Esophagus muscularis mucosa (tissue), 4 donors: ENCODE results near the gene TRPT1.

Experiments
- EP300 ChIP-seq: sonication (generic); formaldehyde crosslinking; IDR thresholded peaks from one replicate; pipeline ENCODE4 v1.6.1; 2017; ENCODE audit warnings: antibody characterized with exemption
- POLR2A ChIP-seq: fragments of 450-650 bp; IDR thresholded peaks from one replicate; pipeline ENCODE4 v1.6.1; 2017; ENCODE audit warnings: antibody characterized with exemption, moderate library complexity, mild to moderate bottlenecking, low read depth
- POLR2AphosphoS5 ChIP-seq, 2 donors: sonication (generic); formaldehyde crosslinking; IDR thresholded peaks; one replicate each; pipeline ENCODE4 v1.6.1; 2017; ENCODE audit warnings: antibody characterized with exemption in 2 of 2
- TF ChIP-seq, protein P1 (sequence below), 3 experiments: fragments of 200-600 bp in 2 of 3; fragments of 450-650 bp in 1 of 3; sonication (generic) in 2 of 3; IDR thresholded peaks; one replicate each; pipeline ENCODE4 v1.5.1; 2017 to 2019; ENCODE audit warnings: antibody characterized with exemption in 3 of 3, mild to moderate bottlenecking in 2 of 3, moderate library complexity in 1 of 3

DNA sequence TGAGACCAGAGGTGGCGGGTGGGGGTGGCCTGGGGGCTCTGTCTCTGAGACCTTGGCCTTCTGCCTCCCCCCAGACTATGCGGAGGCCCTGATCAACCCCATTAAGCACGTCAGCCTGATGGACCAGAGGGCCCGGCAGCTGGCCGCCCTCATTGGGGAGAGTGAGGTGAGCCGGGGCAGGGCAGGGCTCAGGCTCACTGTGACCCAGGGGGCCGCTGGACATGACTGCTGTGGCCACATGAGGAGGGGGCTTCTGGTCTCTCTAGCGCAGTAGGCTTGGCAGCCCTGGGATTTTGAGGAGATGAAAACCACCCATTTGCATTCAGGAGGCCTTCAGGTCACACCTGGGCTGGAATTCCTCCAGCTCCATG is 37.9 kb upstream of the TRPT1 start:
- TF ChIP-seq, protein P1, sequence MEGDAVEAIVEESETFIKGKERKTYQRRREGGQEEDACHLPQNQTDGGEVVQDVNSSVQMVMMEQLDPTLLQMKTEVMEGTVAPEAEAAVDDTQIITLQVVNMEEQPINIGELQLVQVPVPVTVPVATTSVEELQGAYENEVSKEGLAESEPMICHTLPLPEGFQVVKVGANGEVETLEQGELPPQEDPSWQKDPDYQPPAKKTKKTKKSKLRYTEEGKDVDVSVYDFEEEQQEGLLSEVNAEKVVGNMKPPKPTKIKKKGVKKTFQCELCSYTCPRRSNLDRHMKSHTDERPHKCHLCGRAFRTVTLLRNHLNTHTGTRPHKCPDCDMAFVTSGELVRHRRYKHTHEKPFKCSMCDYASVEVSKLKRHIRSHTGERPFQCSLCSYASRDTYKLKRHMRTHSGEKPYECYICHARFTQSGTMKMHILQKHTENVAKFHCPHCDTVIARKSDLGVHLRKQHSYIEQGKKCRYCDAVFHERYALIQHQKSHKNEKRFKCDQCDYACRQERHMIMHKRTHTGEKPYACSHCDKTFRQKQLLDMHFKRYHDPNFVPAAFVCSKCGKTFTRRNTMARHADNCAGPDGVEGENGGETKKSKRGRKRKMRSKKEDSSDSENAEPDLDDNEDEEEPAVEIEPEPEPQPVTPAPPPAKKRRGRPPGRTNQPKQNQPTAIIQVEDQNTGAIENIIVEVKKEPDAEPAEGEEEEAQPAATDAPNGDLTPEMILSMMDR (IDR thresholded peaks at IDR 0.05): no peak
- TF ChIP-seq EP300: no peak
- TF ChIP-seq POLR2A: no peak
- TF ChIP-seq POLR2AphosphoS5 (IDR thresholded peaks at IDR 0.05): no peak
